Right atrium auricular region (tissue), 2 donors: ENCODE measurements around the gene PRRG2. TPM values are rescaled to one million over a fixed set of nuclear protein-coding genes. Genes with fewer than 3 reads are reported as not detected.

Experiments used
- DNase-seq: peaks from one replicate; pipeline ENCODE4 v3.0.0-alpha.2; 2019; ENCODE audit warnings: low spot score
- H3K27ac ChIP-seq, 2 donors: fragments of 200-600 bp; sonication (generic); 1 replicate in 1 of 2; 2 replicates in 1 of 2; pipeline ENCODE4 v1.5.1; 2016 to 2019
- H3K27me3 ChIP-seq, 2 donors: fragments of 200-600 bp; sonication (generic); one replicate each; pipeline versions ENCODE4 v1.5.1 to v1.6.0; 2017 to 2019
- H3K36me3 ChIP-seq: fragments of 200-600 bp; sonication (generic); one replicate; pipeline ENCODE4 v1.5.1; 2016
- H3K4me1 ChIP-seq, 2 donors: fragments of 200-600 bp; sonication (generic); one replicate each; pipeline versions ENCODE4 v1.5.1 to v1.6.0; 2017 to 2019
- H3K4me3 ChIP-seq, 2 donors: fragments of 200-600 bp; sonication (generic); 1 replicate in 1 of 2; 2 replicates in 1 of 2; pipeline ENCODE4 v1.5.1; 2017 to 2019; ENCODE audit warnings: mild to moderate bottlenecking in 1 of 2, moderate library complexity in 1 of 2
- H3K9me3 ChIP-seq, 2 donors: fragments of 200-600 bp; sonication (generic); one replicate each; pipeline ENCODE4 v1.5.1; 2019
- total RNA-seq, 2 donors: library from RNA; depleted of rRNA; stranded (reverse); fragments of >200 nt; gene quantifications; one replicate each; pipeline ENCODE4 v1.1.0, GENCODE V29; 2016
- TF ChIP-seq, protein P1 (sequence below), 2 donors: fragments of 200-600 bp; sonication (generic); IDR thresholded peaks; one replicate each; pipeline ENCODE4 v1.5.1; 2019; ENCODE audit warnings: antibody characterized with exemption in 2 of 2

Gene PRRG2
- total RNA-seq, 2 donors from 2014 or later: 0.63 to 2.3 TPM

- Histone ChIP-seq H3K36me3 (peaks cover 25% of the 10 kb centered on the region), H3K4me3 (peak within 1 kb of the TSS; percentile 81 to 95), H3K27me3 (no peaks in the 10 kb centered on the region), H3K9me3 (no peaks in the 10 kb centered on the region), H3K27ac (peak within 1 kb of the TSS; percentile 92 to 95), H3K4me1 (peaks cover 0 to 33% of the 10 kb centered on the region in 2 donors)
- TF ChIP-seq, protein P1, sequence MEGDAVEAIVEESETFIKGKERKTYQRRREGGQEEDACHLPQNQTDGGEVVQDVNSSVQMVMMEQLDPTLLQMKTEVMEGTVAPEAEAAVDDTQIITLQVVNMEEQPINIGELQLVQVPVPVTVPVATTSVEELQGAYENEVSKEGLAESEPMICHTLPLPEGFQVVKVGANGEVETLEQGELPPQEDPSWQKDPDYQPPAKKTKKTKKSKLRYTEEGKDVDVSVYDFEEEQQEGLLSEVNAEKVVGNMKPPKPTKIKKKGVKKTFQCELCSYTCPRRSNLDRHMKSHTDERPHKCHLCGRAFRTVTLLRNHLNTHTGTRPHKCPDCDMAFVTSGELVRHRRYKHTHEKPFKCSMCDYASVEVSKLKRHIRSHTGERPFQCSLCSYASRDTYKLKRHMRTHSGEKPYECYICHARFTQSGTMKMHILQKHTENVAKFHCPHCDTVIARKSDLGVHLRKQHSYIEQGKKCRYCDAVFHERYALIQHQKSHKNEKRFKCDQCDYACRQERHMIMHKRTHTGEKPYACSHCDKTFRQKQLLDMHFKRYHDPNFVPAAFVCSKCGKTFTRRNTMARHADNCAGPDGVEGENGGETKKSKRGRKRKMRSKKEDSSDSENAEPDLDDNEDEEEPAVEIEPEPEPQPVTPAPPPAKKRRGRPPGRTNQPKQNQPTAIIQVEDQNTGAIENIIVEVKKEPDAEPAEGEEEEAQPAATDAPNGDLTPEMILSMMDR (IDR thresholded peaks at IDR 0.05): peak in 1 of 2 donors; percentile 29
- no peak for DNase-seq
These were observed 10.0 kb downstream of the PRRG2 start, which contains the start of gene PRR12 for GRCh38 chr19:49590971-49591730. TSS of gene PRR12 (plus strand) at chr19:49591182. CDS start at chr19:49591655, 473 bp downstream.

GRCh38 chr19:49591731-49592485 is 10.8 kb downstream of the PRRG2 start:
- DNase-seq: no peak
- peaks cover 32% of the 10 kb centered on the region for H3K36me3 ChIP-seq

DNA sequence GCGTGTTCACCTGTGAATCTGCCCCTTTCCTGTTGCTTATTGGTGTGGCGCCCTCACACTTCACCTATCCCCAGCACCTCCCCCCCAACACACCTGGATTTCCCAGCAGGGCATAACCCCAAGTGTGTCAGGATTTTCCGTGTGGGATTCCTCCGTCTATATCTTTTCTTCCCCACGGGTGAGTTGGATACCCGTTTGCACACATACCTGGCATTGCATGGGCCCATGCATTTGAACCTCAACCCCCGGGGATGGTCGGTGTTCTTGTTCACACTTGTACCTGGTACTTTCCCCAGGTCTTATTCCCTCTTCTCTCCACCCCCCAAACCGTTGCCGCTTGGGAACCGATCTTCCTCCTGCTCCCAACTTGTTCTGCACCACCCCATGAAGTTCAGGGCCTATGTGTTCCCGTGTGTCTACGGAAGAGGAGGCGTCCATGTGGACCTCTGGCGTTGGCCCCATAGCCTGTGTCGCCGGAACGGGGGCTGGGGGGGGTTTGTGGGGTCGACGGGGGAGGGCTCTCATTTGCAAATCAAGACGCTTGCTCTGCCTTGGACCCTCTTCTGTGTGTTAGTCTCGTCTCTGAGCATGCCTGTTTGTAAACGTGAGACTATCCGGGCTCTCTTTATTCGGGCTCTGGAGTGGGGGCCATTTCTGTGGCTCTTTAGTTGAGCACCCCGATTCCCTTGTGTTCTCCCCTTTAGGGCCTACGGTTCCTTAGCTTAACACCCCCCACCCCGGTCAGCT is 11.5 kb downstream of the PRRG2 start:
- DNase-seq: no peak
- H3K9me3 ChIP-seq: no peaks in the 10 kb centered on the region
- TF ChIP-seq, protein P1 (IDR thresholded peaks at IDR 0.05): no peak
- peaks cover 0 to 33% of the 10 kb centered on the region in 2 donors for H3K4me1 ChIP-seq
- H3K27me3 ChIP-seq: no peaks in the 10 kb centered on the region
- peak overlapping the region; percentile 81 to 95 for H3K4me3 ChIP-seq
- peak overlapping the region; percentile 92 to 95 for H3K27ac ChIP-seq
- H3K36me3 ChIP-seq: peaks cover 40% of the 10 kb centered on the region

More at GRCh38 chr19:49591731-49592485, 10.8 kb downstream of the PRRG2 start:
- H3K4me3 ChIP-seq: peak overlapping the region; percentile 81 to 95
- H3K27me3 ChIP-seq: no peaks in the 10 kb centered on the region
- TF ChIP-seq, protein P1 (IDR thresholded peaks at IDR 0.05): no peak
- peak overlapping the region; percentile 92 to 95 for H3K27ac ChIP-seq
- no peaks in the 10 kb centered on the region for H3K9me3 ChIP-seq
- peaks cover 0 to 33% of the 10 kb centered on the region in 2 donors for H3K4me1 ChIP-seq

DNA sequence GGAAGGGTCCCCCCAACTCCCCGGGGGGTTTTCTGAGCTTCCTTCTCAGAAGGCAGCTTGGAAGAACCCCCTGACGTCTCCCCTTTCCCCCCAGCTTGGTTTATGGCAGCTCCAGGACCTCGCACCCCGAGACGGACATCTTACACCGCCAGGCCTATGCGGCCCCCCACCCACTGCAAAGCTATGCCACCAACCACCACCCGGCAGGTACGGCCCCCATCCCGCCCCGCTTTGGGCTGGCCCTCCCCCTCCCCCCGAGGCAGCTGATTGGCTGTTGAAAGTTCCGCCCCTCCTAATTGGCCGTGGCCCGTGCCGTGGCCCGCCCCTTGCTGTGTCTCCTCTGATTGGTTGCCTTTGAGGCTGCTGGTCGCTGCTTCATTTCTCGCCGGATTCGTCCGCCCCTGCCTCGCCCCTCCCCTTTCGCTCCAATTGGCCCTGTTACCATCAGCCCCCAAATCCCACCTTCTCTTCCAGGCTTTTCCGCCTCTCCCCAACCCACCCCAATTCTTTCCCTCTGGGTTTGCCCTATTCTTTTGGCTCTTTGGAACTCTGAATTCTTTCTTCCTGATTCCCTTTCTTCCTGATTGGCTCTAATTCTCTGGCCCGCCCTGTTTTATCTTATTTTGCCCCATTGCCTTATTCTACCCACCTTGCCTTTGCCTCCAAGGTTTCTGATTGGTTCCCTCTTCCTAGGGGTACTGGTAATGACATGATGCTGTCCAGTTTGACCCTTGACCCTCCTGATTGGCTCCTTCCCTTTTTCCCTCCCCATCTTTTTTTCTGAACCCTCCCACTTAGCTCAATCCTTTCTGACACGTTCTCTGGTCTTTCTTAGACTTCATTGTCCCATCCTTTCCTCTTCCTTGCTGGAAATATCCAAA is 12.4 kb downstream of the PRRG2 start:
- peak overlapping the region; percentile 58 to 95 for H3K27ac ChIP-seq
- H3K27me3 ChIP-seq: no peaks in the 10 kb centered on the region
- H3K36me3 ChIP-seq: peaks cover 47% of the 10 kb centered on the region
- H3K4me1 ChIP-seq: peaks cover 0 to 33% of the 10 kb centered on the region in 2 donors
- no peaks in the 10 kb centered on the region for H3K9me3 ChIP-seq
- H3K4me3 ChIP-seq: peak overlapping the region; percentile 25 to 95
- DNase-seq: peak; percentile 96
- TF ChIP-seq, protein P1 (IDR thresholded peaks at IDR 0.05): no peak
